K562 (cell line): Measurements from ENCODE around the gene TRIO. TPM values are rescaled to one million over a fixed set of nuclear protein-coding genes. Genes with fewer than 3 reads are reported as not detected.

Source experiments
- BHLHE40 ChIP-seq: IDR thresholded peaks from 2 replicates; pipeline ENCODE4 v1.6.1; 2011; ENCODE audit warnings: low read length, improper control_type of control experiment
- CTBP1 ChIP-seq: fragments of 450-650 bp; IDR thresholded peaks from 2 replicates; pipeline ENCODE4 v1.6.1; 2016; ENCODE audit warnings: borderline replicate concordance
- NFATC3 ChIP-seq: fragments of 450-650 bp; IDR thresholded peaks from 2 replicates; pipeline ENCODE4 v1.6.1; 2017; ENCODE audit warnings: mild to moderate bottlenecking
- NRF1 ChIP-seq, 2 experiments: fragments of 450-650 bp; IDR thresholded peaks in 1 of 2; conservative IDR thresholded peaks in 1 of 2; 2 replicates each; pipeline ENCODE4 v1.6.1; 2014; ENCODE audit warnings: mild to moderate bottlenecking in 2 of 2
- RB1 ChIP-seq: fragments of 450-650 bp; IDR thresholded peaks from 2 replicates; pipeline ENCODE4 v1.6.1; 2017; ENCODE audit warnings: low read depth, mild to moderate bottlenecking
- SP2 ChIP-seq: IDR thresholded peaks from 2 replicates; pipeline ENCODE4 v1.6.1; 2011; ENCODE audit warnings: mild to moderate bottlenecking, low read depth, low read length, moderate library complexity; ENCODE audit not compliant: poor library complexity, severe bottlenecking; ENCODE audit errors: extremely low read depth
- YY1 ChIP-seq, 3 experiments: IDR thresholded peaks; 2 replicates each; pipeline ENCODE4 v1.6.1; 2011; ENCODE audit warnings: low read length in 2 of 3, mild to moderate bottlenecking in 2 of 3, moderate library complexity in 2 of 3, borderline replicate concordance in 1 of 3, control low read depth in 1 of 3, low read depth in 1 of 3; ENCODE audit not compliant: insufficient read depth in 3 of 3, insufficient replicate concordance in 2 of 3, control insufficient read depth in 1 of 3, insufficient read length in 1 of 3; ENCODE audit errors: extremely low read depth in 1 of 3
- ZBTB7A ChIP-seq: IDR thresholded peaks from 2 replicates; pipeline ENCODE4 v1.6.1; 2011; ENCODE audit warnings: low read depth, mild to moderate bottlenecking, low read length, moderate library complexity, borderline replicate concordance; ENCODE audit not compliant: control insufficient read depth
- polyA plus RNA-seq, 8 experiments: library from polyadenylated mRNA; depleted of rRNA in 4 of 8; stranded (reverse) in 5 of 8; unstranded in 3 of 8; fragments of >200 nt; fragmentation: Nextera tagmentation in 2 of 8; fragmentation: Illumina TruSeq in 1 of 8; extraction: Ambion mirVana in 2 of 8; extraction: Trizol in 1 of 8; gene quantifications; 2 replicates each; pipeline versions ENCODE4 v1.2.1 to v1.2.3, GENCODE V29; 2011 to 2014; ENCODE audit warnings: inconsistent platforms in 1 of 8, missing spikeins in 1 of 8
- total RNA-seq, 7 experiments: library from RNA; depleted of rRNA in 6 of 7; stranded (reverse); fragments of >200 nt in 6 of 7; fragmentation: Illumina TruSeq in 2 of 7; extraction: Trizol in 2 of 7; gene quantifications; 2 replicates each; pipeline versions ENCODE4 v1.2.1 to v1.2.3, GENCODE V29; 2011 to 2021; ENCODE audit warnings: low replicate concordance in 1 of 7
- TF ChIP-seq, protein P1 (sequence below): sonication (generic); formaldehyde crosslinking; IDR thresholded peaks from 2 replicates; pipeline ENCODE4 v1.8.0; 2022; ENCODE audit warnings: mild to moderate bottlenecking, missing genetic modification reagents
- TF ChIP-seq, protein P2 (sequence below): sonication (generic); formaldehyde crosslinking; IDR thresholded peaks from 2 replicates; pipeline ENCODE4 v1.8.0; 2023; ENCODE audit warnings: mild to moderate bottlenecking, missing genetic modification reagents
- TF ChIP-seq, protein P3 (sequence below): fragments of 450-650 bp; IDR thresholded peaks from 2 replicates; pipeline ENCODE4 v1.6.1; 2017; ENCODE audit warnings: antibody characterized with exemption
- TF ChIP-seq, protein P4 (sequence below): fragments of 200-800 bp; sonication (Bioruptor generic); IDR thresholded peaks from 2 replicates; pipeline ENCODE4 v1.6.1; 2017; ENCODE audit warnings: missing genetic modification characterization, missing compliant biosample characterization
- TF ChIP-seq, protein P5 (sequence below), 2 experiments: IDR thresholded peaks; 2 replicates each; pipeline ENCODE4 v1.6.1; 2011; ENCODE audit warnings: borderline replicate concordance in 1 of 2, control low read depth in 1 of 2, low read depth in 1 of 2, low read length in 1 of 2, mild to moderate bottlenecking in 1 of 2, mixed read lengths in 1 of 2, moderate library complexity in 1 of 2; ENCODE audit not compliant: insufficient read depth in 1 of 2, insufficient read length in 1 of 2, poor library complexity in 1 of 2, severe bottlenecking in 1 of 2; ENCODE audit errors: extremely low read depth in 1 of 2

TRIO gene
- total and polyA plus RNA-seq, 9 of the 15 experiments (the other 6 are each of a cell fraction or from before 2014, with no cell fraction given) = 0.24 to 5.0 (median 1.1) TPM

DNA sequence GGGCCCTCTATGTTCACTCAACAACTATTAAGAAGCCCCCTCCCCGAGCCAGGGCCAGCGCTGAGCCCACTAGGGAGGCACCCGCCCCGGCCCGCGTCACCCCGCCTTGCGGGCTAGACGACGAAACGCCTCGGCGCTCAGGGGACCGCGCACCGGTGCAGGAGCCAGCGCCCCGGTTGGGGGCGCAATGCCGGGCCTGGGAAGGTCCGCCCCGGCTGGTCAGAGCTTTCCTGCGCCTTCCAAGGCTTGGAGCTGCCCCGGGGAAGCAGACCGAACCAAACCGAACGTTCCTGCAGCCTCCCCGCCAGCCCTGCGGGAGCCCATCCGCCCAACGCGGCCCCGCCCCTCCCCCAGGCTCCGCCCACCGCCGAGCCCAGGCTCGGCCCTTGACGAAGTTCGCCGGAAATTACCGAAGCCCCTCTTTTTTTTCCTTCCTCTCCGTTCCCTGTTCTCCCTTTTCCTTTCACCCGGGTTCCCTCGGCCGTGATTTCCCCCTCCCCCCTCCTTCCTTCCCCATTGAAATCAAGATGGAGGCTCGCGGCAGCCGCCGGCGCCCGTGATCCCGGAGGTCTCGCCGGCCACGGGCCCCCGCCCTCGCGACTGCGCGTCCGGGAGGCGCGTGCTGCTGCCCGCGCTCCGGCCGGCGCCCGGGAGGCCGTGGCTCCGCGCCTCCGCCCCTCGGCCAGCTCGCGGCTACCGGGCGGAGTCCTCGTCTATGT lies at the start of gene TRIO (continued):
- TF ChIP-seq BHLHE40 = peak; percentile 4; the same call in 1 of the 2 replicates
- TF ChIP-seq ZBTB7A = peak; percentile 1; the same call in 1 of the 2 replicates
- peak in 1 of 3 experiments; percentile 31 for TF ChIP-seq YY1 (IDR thresholded peaks at IDR 0.05; ENCODE audit: borderline replicate concordance in 1 of 3, control insufficient read depth in 1 of 3, extremely low read depth in 1 of 3, insufficient read depth in 3 of 3, insufficient read length in 1 of 3, insufficient replicate concordance in 2 of 3, low read depth in 1 of 3, low read length in 2 of 3)
- TF ChIP-seq, protein P1, sequence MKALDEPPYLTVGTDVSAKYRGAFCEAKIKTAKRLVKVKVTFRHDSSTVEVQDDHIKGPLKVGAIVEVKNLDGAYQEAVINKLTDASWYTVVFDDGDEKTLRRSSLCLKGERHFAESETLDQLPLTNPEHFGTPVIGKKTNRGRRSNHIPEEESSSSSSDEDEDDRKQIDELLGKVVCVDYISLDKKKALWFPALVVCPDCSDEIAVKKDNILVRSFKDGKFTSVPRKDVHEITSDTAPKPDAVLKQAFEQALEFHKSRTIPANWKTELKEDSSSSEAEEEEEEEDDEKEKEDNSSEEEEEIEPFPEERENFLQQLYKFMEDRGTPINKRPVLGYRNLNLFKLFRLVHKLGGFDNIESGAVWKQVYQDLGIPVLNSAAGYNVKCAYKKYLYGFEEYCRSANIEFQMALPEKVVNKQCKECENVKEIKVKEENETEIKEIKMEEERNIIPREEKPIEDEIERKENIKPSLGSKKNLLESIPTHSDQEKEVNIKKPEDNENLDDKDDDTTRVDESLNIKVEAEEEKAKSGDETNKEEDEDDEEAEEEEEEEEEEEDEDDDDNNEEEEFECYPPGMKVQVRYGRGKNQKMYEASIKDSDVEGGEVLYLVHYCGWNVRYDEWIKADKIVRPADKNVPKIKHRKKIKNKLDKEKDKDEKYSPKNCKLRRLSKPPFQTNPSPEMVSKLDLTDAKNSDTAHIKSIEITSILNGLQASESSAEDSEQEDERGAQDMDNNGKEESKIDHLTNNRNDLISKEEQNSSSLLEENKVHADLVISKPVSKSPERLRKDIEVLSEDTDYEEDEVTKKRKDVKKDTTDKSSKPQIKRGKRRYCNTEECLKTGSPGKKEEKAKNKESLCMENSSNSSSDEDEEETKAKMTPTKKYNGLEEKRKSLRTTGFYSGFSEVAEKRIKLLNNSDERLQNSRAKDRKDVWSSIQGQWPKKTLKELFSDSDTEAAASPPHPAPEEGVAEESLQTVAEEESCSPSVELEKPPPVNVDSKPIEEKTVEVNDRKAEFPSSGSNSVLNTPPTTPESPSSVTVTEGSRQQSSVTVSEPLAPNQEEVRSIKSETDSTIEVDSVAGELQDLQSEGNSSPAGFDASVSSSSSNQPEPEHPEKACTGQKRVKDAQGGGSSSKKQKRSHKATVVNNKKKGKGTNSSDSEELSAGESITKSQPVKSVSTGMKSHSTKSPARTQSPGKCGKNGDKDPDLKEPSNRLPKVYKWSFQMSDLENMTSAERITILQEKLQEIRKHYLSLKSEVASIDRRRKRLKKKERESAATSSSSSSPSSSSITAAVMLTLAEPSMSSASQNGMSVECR = 0 out of 2 replicates have a peak, but pooled peaks have one; percentile 34
- peak; percentile 11; the same call in 1 of the 2 replicates for TF ChIP-seq CTBP1
- TF ChIP-seq, protein P2, sequence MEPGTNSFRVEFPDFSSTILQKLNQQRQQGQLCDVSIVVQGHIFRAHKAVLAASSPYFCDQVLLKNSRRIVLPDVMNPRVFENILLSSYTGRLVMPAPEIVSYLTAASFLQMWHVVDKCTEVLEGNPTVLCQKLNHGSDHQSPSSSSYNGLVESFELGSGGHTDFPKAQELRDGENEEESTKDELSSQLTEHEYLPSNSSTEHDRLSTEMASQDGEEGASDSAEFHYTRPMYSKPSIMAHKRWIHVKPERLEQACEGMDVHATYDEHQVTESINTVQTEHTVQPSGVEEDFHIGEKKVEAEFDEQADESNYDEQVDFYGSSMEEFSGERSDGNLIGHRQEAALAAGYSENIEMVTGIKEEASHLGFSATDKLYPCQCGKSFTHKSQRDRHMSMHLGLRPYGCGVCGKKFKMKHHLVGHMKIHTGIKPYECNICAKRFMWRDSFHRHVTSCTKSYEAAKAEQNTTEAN = no peak
- TF ChIP-seq NRF1 (conservative IDR thresholded peaks at IDR 0.05 in 1 of 2, IDR thresholded peaks at IDR 0.05 in 1 of 2) = peak; percentile 62 to 72
- TF ChIP-seq, protein P3, sequence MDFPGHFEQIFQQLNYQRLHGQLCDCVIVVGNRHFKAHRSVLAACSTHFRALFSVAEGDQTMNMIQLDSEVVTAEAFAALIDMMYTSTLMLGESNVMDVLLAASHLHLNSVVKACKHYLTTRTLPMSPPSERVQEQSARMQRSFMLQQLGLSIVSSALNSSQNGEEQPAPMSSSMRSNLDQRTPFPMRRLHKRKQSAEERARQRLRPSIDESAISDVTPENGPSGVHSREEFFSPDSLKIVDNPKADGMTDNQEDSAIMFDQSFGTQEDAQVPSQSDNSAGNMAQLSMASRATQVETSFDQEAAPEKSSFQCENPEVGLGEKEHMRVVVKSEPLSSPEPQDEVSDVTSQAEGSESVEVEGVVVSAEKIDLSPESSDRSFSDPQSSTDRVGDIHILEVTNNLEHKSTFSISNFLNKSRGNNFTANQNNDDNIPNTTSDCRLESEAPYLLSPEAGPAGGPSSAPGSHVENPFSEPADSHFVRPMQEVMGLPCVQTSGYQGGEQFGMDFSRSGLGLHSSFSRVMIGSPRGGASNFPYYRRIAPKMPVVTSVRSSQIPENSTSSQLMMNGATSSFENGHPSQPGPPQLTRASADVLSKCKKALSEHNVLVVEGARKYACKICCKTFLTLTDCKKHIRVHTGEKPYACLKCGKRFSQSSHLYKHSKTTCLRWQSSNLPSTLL = no peak
- peak; percentile 58; the same call in 1 of the 2 replicates for TF ChIP-seq RB1
- TF ChIP-seq NFATC3 = peak; percentile 74
- TF ChIP-seq, protein P4, sequence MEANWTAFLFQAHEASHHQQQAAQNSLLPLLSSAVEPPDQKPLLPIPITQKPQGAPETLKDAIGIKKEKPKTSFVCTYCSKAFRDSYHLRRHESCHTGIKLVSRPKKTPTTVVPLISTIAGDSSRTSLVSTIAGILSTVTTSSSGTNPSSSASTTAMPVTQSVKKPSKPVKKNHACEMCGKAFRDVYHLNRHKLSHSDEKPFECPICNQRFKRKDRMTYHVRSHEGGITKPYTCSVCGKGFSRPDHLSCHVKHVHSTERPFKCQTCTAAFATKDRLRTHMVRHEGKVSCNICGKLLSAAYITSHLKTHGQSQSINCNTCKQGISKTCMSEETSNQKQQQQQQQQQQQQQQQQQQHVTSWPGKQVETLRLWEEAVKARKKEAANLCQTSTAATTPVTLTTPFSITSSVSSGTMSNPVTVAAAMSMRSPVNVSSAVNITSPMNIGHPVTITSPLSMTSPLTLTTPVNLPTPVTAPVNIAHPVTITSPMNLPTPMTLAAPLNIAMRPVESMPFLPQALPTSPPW = peak; percentile 76
- TF ChIP-seq SP2 = no peak
- TF ChIP-seq, protein P5, sequence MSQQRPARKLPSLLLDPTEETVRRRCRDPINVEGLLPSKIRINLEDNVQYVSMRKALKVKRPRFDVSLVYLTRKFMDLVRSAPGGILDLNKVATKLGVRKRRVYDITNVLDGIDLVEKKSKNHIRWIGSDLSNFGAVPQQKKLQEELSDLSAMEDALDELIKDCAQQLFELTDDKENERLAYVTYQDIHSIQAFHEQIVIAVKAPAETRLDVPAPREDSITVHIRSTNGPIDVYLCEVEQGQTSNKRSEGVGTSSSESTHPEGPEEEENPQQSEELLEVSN (IDR thresholded peaks at IDR 0.05; ENCODE audit: borderline replicate concordance in 1 of 2, extremely low read depth in 1 of 2, insufficient read depth in 1 of 2, insufficient read length in 1 of 2, low read depth in 1 of 2, low read length in 1 of 2, poor library complexity in 1 of 2, severe bottlenecking in 1 of 2) = peak; percentile 89 to 98
